K562 (cell line): Measurements from ENCODE around the gene PTPRM. TPM values are rescaled to one million over a fixed set of nuclear protein-coding genes. Genes with fewer than 3 reads are reported as not detected.

Source experiments
- ATAC-seq: fragments of 200-7000 bp; cut with Tn5 transposase; 3 replicates; pipeline ENCODE4 v1.9.1; 2020; ENCODE audit warnings: moderate library complexity
- BruUV-seq: library from RNA; stranded (reverse); fragments of 400-500 nt; replicated peaks from 2 replicates; lab custom pipeline; 2021; lab: Mats Ljungman, UMichigan
- CTCF ChIA-PET: fragments of 300-600 bp; formaldehyde crosslinking; extraction: SDS; loops from one replicate; lab custom pipeline; 2021; ENCODE audit warnings: low intra/inter-chr PET ratio; lab: Yijun Ruan, JAX
- POLR2A ChIA-PET: fragments of 300-600, 350-650 bp; sonication (Branson Sonifier 250); formaldehyde crosslinking; extraction: SDS; loops from one replicate; lab custom pipeline; 2021; ENCODE audit warnings: antibody characterized with exemption, inconsistent platforms; lab: Yijun Ruan, JAX
- DNase-seq, 4 experiments: peaks; one replicate each; pipeline versions ENCODE4 v3.0.0 to v3.0.0-alpha.2; 2011 to 2018; ENCODE audit warnings: low spot score in 3 of 4, mixed read lengths in 3 of 4; ENCODE audit errors: extremely low read depth in 1 of 4
- FAIRE-seq: peaks from 2 replicates; lab custom pipeline; 2011; peaks lifted over from hg19 to GRCh38; lab: Jason Lieb, UNC
- H2AFZ ChIP-seq: 2 replicates; pipeline ENCODE4 v1.6.0; 2011; ENCODE audit warnings: low read depth, low read length, control low read depth, inconsistent platforms
- H3K27ac ChIP-seq: fragments of 200-600 bp; 3 replicates; pipeline ENCODE4 v1.8.0; 2011; ENCODE audit warnings: low read depth, mild to moderate bottlenecking, control low read depth, inconsistent platforms, low read length, moderate library complexity, mixed read lengths; ENCODE audit errors: extremely low read depth
- H3K27me3 ChIP-seq, 2 experiments: fragments of 300-600 bp in 1 of 2; 2 replicates in 1 of 2; 3 replicates in 1 of 2; pipeline versions ENCODE4 v1.6.0 to v1.8.0; 2011; ENCODE audit warnings: inconsistent platforms in 2 of 2, low read length in 2 of 2, mild to moderate bottlenecking in 1 of 2, mixed read lengths in 1 of 2, moderate library complexity in 1 of 2; ENCODE audit not compliant: control insufficient read depth in 2 of 2, insufficient read depth in 2 of 2
- H3K36me3 ChIP-seq: fragments of 300-600 bp; 3 replicates; pipeline ENCODE4 v1.8.0; 2011; ENCODE audit warnings: mild to moderate bottlenecking, low read length, inconsistent platforms; ENCODE audit not compliant: control insufficient read depth, insufficient read depth
- H3K4me1 ChIP-seq, 2 experiments: fragments of 200-600 bp in 1 of 2; replicated peaks in 1 of 2; 2 replicates in 1 of 2; 3 replicates in 1 of 2; pipeline versions ENCODE4 v1.5.1 to v1.8.0; 2011; ENCODE audit warnings: inconsistent platforms in 2 of 2, low read length in 2 of 2, mild to moderate bottlenecking in 1 of 2, mixed read lengths in 1 of 2, moderate library complexity in 1 of 2; ENCODE audit not compliant: control insufficient read depth in 2 of 2, insufficient read depth in 2 of 2
- H3K4me2 ChIP-seq: 2 replicates; pipeline ENCODE4 v1.6.1; 2011; ENCODE audit warnings: low read length, control low read depth, inconsistent platforms, mixed read lengths; ENCODE audit not compliant: insufficient read depth
- H3K4me3 ChIP-seq: fragments of 200-600 bp; sonication (generic), shearing (Covaris generic); 2 replicates; pipeline ENCODE4 v1.5.1; 2016; ENCODE audit warnings: control low read depth, inconsistent platforms
- H3K79me2 ChIP-seq: fragments of 200-600 bp; 3 replicates; pipeline ENCODE4 v1.8.0; 2011; ENCODE audit warnings: low read length, inconsistent platforms; ENCODE audit not compliant: control insufficient read depth, insufficient read depth
- H3K9ac ChIP-seq, 2 experiments: 2 replicates each; pipeline versions ENCODE4 v1.6.0 to v1.6.1; 2011; ENCODE audit warnings: low read depth in 2 of 2, low read length in 2 of 2, control low read depth in 1 of 2, inconsistent platforms in 1 of 2, mild to moderate bottlenecking in 1 of 2, mixed read lengths in 1 of 2; ENCODE audit not compliant: insufficient read depth in 1 of 2
- H3K9me1 ChIP-seq: one replicate; pipeline ENCODE4 v1.6.0; 2011; ENCODE audit warnings: inconsistent platforms, mild to moderate bottlenecking, low read length, moderate library complexity; ENCODE audit not compliant: control insufficient read depth, insufficient read depth
- H3K9me3 ChIP-seq: replicated peaks from 2 replicates; pipeline ENCODE4 v1.5.1; 2011; ENCODE audit warnings: low read depth, low read length, inconsistent platforms; ENCODE audit not compliant: control insufficient read depth, insufficient read depth
- H4K20me1 ChIP-seq: replicated peaks from 2 replicates; pipeline ENCODE4 v1.6.1; 2011; ENCODE audit warnings: low read length, inconsistent platforms, mixed read lengths; ENCODE audit not compliant: control insufficient read depth, insufficient read depth
- EHMT2 ChIP-seq: fragments of 450-650 bp; IDR thresholded peaks from 2 replicates; pipeline ENCODE4 v1.6.1; 2018; ENCODE audit warnings: antibody characterized with exemption
- SMARCB1 ChIP-seq: IDR thresholded peaks from 2 replicates; pipeline ENCODE4 v1.6.1; 2011; ENCODE audit warnings: improper control_type of control experiment, low read depth; ENCODE audit not compliant: insufficient read length
- WGBS: fragments of 100-300 bp; shearing (Covaris generic); methylation state at CpG from one replicate; pipeline ENCODE4 v1.1.6; 2016; ENCODE audit warnings: low coverage, mixed read lengths; ENCODE audit not compliant: insufficient coverage; ENCODE audit errors: missing lambda C conversion rate; 5-methylcytosine and 5-hydroxymethylcytosine counted together
- in situ Hi-C: fragments of 300-500 bp; cut with MboI; formaldehyde crosslinking; loops from 4 replicates; pipeline ENCODE4 v1.15.0; 2018; ENCODE audit warnings: inconsistent platforms, mixed read lengths
- intact Hi-C: fragments of 100-400 bp; cut with micrococcal nuclease; formaldehyde crosslinking; loops from 2 replicates; pipeline ENCODE4 v1.14.2; 2022
- polyA plus RNA-seq, 8 experiments: library from polyadenylated mRNA; depleted of rRNA in 4 of 8; stranded (reverse) in 5 of 8; unstranded in 3 of 8; fragments of >200 nt; fragmentation: Nextera tagmentation in 2 of 8; fragmentation: Illumina TruSeq in 1 of 8; extraction: Ambion mirVana in 2 of 8; extraction: Trizol in 1 of 8; gene quantifications; 2 replicates each; pipeline versions ENCODE4 v1.2.1 to v1.2.3, GENCODE V29; 2011 to 2014; ENCODE audit warnings: inconsistent platforms in 1 of 8, missing spikeins in 1 of 8
- total RNA-seq, 7 experiments: library from RNA; depleted of rRNA in 6 of 7; stranded (reverse); fragments of >200 nt in 6 of 7; fragmentation: Illumina TruSeq in 2 of 7; extraction: Trizol in 2 of 7; gene quantifications; 2 replicates each; pipeline versions ENCODE4 v1.2.1 to v1.2.3, GENCODE V29; 2011 to 2021; ENCODE audit warnings: low replicate concordance in 1 of 7
- TF ChIP-seq, protein P1 (sequence below): fragments of 450-650 bp; IDR thresholded peaks from 2 replicates; pipeline ENCODE4 v1.6.1; 2016; ENCODE audit warnings: missing biosample characterization, missing genetic modification characterization
- TF ChIP-seq, protein P2 (sequence below): fragments of 450-650 bp; IDR thresholded peaks from 2 replicates; pipeline ENCODE4 v1.6.1; 2016; ENCODE audit warnings: mild to moderate bottlenecking, moderate library complexity
- TF ChIP-seq, protein P3 (sequence below): fragments of 250-450 bp; sonication (Bioruptor Pico); IDR thresholded peaks from 2 replicates; pipeline ENCODE4 v1.5.0; 2020; ENCODE audit warnings: mild to moderate bottlenecking
- TF ChIP-seq, protein P4 (sequence below): sonication (generic); formaldehyde crosslinking; IDR thresholded peaks from 2 replicates; pipeline ENCODE4 v1.8.1; 2022; ENCODE audit warnings: missing genetic modification reagents

PTPRM gene
- total and polyA plus RNA-seq, 9 of the 15 experiments (the other 6 are each of a cell fraction or from before 2014, with no cell fraction given), result 0.03 to 0.16 (median 0.08) TPM; not detected in 3

DNA sequence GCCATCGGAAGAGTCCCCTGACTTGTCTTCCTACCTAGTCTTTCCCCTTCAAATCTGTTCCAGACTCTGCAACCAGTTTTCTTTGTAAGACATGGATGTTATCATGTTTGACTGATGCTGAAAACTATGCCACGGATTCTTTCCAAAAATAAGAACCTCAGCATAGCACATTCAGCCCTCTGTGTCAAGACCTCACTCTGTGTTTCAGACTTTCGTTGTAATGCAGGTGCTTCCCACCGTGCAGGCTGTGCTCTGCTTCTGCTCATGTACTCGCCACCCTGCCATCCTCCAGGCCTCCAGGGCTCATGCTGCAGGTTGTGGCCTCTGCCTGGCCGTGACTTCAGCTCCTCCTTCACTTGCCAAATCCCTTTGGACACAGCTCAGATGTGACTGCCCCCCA lies 695.1 kb downstream of the PTPRM start:
- Histone ChIP-seq H4K20me1 (no peaks in the 10 kb centered on the region), H3K9ac (no peak overlapping the region), H3K4me2 (no peak overlapping the region), H3K36me3 (no peaks in the 10 kb centered on the region), H3K79me2 (no peaks in the 10 kb centered on the region), H3K27ac (no peak overlapping the region), H3K9me1 (no peaks in the 10 kb centered on the region), H3K4me1 (no peaks in the 10 kb centered on the region), H3K27me3 (peaks cover 11 to 18% of the 10 kb centered on the region in 2 experiments; a peak in 4 of 5 replicates), H3K4me3 (no peak overlapping the region), H2AFZ (no peak overlapping the region), H3K9me3 (no peaks in the 10 kb centered on the region)
- intact Hi-C loops (no loop called here), in situ Hi-C loops (no loop called here)
- DNase-seq (no peak), FAIRE-seq (no peak), ATAC-seq (no peak)
- ChIA-PET CTCF (no interaction called here), POLR2A (no interaction called here)
- WGBS, result 0% methylated on average over 6 of the region's 6 CpGs
- BruUV-seq, result no TSS peak
- TF ChIP-seq, protein P1, sequence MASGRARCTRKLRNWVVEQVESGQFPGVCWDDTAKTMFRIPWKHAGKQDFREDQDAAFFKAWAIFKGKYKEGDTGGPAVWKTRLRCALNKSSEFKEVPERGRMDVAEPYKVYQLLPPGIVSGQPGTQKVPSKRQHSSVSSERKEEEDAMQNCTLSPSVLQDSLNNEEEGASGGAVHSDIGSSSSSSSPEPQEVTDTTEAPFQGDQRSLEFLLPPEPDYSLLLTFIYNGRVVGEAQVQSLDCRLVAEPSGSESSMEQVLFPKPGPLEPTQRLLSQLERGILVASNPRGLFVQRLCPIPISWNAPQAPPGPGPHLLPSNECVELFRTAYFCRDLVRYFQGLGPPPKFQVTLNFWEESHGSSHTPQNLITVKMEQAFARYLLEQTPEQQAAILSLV (tag), result no peak
- TF ChIP-seq, protein P2, sequence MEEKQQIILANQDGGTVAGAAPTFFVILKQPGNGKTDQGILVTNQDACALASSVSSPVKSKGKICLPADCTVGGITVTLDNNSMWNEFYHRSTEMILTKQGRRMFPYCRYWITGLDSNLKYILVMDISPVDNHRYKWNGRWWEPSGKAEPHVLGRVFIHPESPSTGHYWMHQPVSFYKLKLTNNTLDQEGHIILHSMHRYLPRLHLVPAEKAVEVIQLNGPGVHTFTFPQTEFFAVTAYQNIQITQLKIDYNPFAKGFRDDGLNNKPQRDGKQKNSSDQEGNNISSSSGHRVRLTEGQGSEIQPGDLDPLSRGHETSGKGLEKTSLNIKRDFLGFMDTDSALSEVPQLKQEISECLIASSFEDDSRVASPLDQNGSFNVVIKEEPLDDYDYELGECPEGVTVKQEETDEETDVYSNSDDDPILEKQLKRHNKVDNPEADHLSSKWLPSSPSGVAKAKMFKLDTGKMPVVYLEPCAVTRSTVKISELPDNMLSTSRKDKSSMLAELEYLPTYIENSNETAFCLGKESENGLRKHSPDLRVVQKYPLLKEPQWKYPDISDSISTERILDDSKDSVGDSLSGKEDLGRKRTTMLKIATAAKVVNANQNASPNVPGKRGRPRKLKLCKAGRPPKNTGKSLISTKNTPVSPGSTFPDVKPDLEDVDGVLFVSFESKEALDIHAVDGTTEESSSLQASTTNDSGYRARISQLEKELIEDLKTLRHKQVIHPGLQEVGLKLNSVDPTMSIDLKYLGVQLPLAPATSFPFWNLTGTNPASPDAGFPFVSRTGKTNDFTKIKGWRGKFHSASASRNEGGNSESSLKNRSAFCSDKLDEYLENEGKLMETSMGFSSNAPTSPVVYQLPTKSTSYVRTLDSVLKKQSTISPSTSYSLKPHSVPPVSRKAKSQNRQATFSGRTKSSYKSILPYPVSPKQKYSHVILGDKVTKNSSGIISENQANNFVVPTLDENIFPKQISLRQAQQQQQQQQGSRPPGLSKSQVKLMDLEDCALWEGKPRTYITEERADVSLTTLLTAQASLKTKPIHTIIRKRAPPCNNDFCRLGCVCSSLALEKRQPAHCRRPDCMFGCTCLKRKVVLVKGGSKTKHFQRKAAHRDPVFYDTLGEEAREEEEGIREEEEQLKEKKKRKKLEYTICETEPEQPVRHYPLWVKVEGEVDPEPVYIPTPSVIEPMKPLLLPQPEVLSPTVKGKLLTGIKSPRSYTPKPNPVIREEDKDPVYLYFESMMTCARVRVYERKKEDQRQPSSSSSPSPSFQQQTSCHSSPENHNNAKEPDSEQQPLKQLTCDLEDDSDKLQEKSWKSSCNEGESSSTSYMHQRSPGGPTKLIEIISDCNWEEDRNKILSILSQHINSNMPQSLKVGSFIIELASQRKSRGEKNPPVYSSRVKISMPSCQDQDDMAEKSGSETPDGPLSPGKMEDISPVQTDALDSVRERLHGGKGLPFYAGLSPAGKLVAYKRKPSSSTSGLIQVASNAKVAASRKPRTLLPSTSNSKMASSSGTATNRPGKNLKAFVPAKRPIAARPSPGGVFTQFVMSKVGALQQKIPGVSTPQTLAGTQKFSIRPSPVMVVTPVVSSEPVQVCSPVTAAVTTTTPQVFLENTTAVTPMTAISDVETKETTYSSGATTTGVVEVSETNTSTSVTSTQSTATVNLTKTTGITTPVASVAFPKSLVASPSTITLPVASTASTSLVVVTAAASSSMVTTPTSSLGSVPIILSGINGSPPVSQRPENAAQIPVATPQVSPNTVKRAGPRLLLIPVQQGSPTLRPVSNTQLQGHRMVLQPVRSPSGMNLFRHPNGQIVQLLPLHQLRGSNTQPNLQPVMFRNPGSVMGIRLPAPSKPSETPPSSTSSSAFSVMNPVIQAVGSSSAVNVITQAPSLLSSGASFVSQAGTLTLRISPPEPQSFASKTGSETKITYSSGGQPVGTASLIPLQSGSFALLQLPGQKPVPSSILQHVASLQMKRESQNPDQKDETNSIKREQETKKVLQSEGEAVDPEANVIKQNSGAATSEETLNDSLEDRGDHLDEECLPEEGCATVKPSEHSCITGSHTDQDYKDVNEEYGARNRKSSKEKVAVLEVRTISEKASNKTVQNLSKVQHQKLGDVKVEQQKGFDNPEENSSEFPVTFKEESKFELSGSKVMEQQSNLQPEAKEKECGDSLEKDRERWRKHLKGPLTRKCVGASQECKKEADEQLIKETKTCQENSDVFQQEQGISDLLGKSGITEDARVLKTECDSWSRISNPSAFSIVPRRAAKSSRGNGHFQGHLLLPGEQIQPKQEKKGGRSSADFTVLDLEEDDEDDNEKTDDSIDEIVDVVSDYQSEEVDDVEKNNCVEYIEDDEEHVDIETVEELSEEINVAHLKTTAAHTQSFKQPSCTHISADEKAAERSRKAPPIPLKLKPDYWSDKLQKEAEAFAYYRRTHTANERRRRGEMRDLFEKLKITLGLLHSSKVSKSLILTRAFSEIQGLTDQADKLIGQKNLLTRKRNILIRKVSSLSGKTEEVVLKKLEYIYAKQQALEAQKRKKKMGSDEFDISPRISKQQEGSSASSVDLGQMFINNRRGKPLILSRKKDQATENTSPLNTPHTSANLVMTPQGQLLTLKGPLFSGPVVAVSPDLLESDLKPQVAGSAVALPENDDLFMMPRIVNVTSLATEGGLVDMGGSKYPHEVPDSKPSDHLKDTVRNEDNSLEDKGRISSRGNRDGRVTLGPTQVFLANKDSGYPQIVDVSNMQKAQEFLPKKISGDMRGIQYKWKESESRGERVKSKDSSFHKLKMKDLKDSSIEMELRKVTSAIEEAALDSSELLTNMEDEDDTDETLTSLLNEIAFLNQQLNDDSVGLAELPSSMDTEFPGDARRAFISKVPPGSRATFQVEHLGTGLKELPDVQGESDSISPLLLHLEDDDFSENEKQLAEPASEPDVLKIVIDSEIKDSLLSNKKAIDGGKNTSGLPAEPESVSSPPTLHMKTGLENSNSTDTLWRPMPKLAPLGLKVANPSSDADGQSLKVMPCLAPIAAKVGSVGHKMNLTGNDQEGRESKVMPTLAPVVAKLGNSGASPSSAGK, result no peak
- TF ChIP-seq, protein P3, sequence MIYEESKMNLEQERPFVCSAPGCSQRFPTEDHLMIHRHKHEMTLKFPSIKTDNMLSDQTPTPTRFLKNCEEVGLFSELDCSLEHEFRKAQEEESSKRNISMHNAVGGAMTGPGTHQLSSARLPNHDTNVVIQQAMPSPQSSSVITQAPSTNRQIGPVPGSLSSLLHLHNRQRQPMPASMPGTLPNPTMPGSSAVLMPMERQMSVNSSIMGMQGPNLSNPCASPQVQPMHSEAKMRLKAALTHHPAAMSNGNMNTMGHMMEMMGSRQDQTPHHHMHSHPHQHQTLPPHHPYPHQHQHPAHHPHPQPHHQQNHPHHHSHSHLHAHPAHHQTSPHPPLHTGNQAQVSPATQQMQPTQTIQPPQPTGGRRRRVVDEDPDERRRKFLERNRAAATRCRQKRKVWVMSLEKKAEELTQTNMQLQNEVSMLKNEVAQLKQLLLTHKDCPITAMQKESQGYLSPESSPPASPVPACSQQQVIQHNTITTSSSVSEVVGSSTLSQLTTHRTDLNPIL, result no peak
- no peak for TF ChIP-seq SMARCB1
- TF ChIP-seq EHMT2, result no peak
- TF ChIP-seq, protein P4, sequence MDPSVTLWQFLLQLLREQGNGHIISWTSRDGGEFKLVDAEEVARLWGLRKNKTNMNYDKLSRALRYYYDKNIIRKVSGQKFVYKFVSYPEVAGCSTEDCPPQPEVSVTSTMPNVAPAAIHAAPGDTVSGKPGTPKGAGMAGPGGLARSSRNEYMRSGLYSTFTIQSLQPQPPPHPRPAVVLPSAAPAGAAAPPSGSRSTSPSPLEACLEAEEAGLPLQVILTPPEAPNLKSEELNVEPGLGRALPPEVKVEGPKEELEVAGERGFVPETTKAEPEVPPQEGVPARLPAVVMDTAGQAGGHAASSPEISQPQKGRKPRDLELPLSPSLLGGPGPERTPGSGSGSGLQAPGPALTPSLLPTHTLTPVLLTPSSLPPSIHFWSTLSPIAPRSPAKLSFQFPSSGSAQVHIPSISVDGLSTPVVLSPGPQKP (CRISPR knock-in tag), result no peak
